NCI-H345 treated with DMSO at 0.1 percent for 48 hours (cell line): ENCODE measurements around the gene KAT8.
"Not testable (repeated sequence)": the region's sequence is repeated elsewhere in the genome, so short reads cannot be mapped to it uniquely, and the experiment has no call there.

Experiments
- DNase-seq: peaks from one replicate; lab custom pipeline; 2025; ENCODE audit not compliant: unreplicated experiment; lab: John Stamatoyannopoulos, UW

The KAT8 gene

DNA sequence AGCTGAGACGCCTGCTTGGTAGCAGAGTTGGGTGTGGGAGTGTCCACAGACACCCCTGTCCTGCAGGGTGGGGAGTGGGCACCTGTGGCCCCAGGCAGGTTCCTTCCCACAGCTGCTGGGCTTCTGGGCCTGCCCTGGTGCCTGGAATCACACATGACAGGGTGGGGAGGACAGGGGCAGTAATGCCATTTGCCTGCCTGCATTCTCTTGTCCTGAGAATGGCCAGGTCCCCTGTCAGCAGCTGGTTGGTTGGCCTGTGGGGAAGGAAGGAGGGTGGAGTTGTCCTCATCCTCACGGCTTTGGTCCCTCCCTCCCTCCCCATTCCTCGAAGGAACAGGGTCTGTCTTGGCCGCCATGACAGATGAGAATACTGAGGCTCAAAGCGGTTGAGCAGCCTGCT is 33.9 kb upstream of the KAT8 start:
- no peak for DNase-seq

DNA sequence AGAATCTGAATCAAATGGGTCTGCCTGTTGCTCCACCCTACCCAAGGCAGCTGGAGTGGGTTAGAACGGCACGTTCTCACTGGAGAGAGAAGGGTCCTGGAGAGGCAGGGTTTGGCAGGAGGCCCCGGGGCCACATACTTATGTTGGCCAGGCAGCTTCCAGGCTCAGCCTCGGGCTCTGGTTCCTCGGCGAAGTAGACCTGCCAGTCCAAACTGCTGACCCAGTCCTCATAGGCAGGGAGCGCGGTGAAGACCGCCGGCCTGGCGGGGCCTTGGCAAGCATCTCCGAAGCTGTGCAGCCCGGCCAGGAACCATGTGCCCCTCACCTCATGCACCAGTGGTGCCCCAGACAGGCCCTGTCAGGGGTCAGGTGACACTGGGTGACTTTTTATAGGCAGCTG is 33.5 kb upstream of the KAT8 start:
- DNase-seq: no peak

DNA sequence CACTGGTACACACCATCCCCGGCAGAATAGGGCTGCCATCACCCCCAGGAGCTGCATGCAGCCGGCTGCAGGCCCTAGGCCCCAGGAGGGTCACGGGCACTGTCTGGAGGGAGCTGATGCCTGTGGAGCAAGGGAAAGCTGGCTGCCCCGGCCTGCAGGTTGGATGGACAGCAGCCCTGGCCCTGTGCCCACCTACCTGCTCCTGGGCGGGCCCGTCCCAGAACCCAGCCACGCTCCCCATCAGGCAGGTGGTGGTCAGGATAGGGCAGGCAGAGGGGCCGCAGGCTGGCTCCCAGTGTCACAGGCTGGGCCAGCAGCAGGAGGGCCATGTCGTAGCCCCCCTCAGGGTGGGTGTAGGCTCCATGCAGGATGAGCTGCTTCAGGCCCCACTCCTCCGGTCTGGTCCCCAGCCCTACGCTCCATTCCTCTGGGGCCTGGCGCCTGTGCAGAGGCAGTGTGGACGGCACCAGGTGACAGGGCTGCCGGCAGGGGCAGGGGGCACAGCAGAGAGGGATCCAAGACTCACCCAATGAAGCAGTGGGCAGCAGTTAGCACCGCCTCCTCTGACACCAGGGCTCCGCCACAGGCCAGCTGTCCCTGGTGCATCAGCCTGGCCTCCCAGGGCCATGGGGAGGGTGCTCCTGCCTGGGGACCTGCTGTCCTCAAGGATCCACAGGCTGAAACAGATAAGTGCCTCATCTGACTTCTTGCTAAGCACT is 32.7 kb upstream of the KAT8 start:
- DNase-seq: no peak

DNA sequence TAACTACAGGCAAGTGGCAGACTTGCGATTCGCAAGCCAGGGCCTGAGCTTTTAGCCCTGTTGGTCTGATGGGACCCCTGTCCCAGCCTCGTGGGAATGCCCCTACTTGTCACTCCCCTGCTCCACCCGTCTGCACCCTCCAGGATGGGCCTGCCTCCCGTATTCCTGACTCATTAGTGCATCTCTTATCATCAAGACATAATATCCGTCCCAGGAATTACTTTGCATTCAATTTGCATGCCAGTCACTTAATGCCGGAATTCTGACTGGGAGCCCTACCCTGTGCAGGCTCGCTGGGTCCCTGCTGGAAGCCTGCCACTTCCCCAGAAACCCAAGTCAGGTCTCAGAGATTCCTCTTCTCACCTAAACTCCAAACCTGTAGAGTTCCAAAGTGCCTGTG is 32.1 kb upstream of the KAT8 start:
- no peak for DNase-seq

DNA sequence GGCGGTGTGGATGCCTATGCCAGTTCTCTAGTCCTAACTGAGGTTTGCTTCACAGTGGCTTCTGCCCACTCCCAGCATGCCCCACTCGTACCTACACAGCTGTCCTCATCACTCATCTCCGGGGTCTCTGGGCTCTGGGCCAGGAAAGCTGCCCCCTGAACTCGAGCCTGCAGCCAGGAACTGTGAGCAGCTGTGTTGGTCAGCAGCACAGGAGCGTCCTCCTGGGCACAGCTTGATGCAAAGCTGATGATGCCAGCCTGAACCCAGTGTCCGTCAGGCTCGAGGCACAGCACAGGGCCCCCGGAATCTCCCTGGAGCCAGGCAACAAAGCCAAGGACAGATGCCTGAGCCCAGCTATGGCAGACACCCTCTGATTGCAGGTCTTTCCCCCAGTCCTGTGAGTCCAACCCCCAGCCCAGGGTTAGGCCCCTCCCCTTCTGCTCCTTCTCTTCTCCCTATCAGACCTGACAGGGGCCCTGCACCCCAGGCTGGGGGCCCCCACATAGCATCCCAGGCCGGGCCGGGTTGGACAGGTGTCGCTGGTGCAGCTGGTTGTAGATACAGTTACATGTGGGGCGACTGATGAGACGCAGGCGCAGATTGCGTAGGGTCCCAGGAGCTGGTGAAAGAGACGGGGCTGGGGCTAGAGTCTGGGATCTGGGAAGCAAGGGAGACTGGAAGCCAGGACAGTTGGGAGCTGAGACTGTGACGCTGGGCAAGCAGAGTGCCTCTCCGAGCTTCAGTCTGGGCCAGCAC is 31.4 kb upstream of the KAT8 start:
- no peak for DNase-seq

DNA sequence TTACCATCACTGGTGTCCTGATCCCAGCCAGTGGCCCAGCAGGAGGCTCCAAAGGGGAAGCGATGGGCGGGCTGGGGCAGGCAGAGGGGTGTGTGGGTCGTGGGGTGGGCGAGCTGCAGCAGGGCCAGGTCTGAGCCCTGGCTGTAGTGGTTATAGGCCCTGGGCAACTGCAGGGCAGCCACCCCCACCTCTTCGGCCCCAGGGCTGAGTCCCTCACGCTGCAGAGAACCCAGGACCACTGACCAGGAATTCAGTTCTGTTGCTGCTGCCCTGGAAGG is 30.9 kb upstream of the KAT8 start:
- no peak for DNase-seq

DNA sequence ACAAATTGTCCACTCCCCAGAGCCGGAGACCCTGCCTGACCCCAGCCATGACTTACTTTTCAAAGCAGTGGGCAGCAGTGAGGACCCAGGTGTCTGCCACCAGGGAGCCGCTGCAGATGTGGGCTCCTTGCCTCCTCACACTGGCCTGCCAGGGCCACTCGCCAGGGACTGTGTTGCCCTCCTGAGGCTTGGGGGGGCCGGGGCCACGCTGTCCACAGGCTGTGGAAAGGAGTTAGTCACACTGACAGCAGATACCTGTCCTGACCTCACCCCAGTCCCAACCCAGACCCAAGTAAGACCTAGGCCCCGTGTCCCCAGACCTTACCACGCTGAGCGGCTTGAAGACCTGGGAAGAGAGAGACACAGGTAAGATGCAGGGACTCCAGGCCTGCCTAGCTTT is 30.0 kb upstream of the KAT8 start:
- DNase-seq: no peak

DNA sequence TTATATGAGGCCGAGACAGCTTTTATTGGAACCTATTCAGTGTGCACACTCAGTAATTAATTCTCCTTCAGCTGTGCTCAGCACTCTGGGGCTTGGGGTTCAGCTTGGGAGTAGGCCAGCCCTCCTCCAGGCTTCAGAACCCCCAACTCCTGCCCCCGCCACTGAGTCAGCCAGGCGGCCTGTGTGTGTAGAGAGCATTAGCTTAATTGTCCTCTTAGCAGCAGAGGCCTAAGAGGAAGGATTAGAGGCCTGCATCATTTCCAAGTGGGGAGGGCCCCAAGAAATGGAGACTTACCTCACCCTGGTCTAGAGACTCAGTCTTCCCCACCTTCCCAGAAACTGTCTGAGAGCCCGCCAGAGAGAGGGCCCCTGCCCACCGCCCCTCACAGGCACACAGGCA is 29.5 kb upstream of the KAT8 start:
- DNase-seq: no peak

DNA sequence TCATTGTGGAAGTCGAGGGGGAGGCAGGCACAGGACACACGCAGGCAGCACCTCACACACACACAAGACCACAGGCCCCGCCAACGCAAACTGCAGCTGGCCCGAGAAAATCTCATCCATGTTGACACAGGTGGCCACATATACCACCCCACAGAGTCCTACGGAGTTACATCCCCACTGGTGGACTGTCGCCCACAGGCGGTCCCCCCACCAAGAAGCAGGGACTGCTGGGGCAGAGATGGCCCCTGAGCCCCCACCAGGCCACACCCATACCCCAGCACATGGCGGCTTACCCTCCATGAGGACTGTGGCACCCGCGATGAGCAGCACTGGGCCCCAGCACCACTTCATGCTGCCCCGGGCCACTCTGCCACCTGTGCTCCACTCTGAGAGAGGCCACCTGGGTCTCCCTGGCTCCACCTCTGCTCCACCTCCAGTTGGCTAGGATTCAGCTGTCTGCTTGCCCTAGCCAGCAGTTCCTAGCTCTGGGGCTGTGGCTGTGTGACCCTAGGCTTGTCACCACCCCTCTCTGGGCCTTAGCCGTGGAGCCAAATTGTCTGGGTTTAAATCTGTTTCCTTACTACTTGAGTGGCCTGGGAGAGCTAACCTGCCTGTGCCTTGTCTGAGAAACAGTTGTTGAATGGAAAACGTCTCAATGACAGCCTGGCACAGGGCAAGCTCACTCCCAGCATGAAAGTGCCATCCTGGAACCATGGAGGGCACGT is 28.8 kb upstream of the KAT8 start, which contains the start of gene PRSS53:
PRSS53 (minus strand) TSS at position 485 of the 725 bp plus-strand sequence; CDS start at position 351, 134 bp downstream.
- DNase-seq: no peak

DNA sequence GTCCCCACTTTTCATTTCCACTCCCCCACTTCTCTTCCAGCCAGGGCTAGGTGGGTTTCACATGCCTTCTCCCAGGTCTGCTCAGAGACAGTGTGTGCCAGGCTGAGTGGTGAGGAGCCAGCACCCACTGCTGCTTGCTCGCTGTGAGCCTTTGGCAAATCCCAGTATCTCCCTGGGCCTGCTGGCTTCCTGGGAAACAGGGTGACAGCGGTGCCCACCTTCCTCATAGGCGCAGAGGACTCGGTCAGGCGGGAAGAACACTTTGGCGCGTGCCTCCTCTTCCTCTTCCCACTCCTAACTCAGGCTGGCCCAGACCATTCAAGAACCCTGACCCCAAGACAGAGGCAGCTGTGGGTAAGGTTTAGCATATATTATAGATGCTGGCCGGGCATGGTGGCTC is 28.3 kb upstream of the KAT8 start:
- no peak for DNase-seq

DNA sequence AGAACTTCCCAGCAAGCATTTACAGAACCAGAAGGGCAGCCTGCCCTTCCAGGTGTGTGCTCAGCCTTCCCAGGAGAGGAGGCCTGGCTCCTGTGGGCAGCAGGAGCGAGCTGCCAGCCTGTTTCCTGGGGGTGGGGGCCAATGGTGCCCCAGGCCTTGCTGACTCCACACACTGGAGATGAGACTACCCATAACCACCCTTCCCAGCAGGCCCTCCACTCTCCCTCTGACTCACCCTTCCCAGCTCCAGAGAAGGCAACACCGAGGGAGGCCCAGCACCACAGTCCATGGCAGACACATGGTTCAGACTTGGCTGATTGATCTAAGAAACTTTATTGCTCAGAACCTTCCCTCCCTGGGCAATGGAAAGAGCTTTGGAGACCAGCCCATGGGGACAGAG is 26.9 kb upstream of the KAT8 start:
- no peak for DNase-seq

DNA sequence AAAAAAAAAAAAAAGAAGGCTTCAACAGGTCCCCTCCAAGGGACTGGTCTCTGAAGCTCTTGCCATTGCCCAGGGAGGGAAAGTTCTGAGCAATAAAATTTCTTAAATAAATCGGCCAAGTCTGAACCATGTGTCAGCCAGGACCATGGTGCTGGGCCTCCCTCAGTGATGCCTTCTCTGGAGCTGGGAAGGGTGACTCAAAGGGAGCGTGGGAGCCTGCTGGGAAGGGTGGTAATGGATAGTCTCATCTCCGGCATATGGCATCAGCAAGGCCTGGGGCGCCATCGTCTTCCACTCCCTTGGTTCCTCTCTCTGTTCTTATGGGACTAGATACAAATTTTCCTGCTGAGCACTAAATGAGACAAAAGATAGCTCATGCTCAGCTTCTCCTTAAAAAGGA is 25.1 kb upstream of the KAT8 start:
- DNase-seq: no peak

DNA sequence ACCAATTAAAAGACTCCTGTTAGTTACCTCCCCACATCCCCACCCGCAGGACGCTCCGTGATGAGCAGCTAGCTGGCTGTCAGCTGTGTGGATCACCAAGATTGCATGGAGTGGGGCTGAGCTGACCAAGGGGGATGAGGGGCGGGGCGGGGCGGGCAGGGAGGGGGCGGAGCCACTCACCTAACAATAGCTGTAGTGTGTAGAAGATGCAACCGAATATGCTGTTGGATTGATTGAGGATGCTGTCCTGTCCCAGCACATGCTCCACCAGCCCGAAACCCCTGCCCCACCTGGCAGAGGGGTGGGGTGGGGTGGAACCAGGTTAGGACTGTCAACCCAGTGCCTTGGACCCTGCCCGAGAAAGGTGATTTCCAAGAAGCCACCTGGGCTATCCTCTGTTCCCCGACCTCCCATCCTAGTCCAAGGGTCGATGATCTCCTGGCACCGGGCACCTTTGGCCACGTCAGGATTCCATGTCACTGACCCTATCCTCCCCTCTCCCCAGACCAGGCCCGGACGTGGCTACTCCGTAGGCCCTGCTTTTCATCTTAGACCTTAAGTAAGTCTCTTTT is 24.2 kb upstream of the KAT8 start:
- DNase-seq: no peak

DNA sequence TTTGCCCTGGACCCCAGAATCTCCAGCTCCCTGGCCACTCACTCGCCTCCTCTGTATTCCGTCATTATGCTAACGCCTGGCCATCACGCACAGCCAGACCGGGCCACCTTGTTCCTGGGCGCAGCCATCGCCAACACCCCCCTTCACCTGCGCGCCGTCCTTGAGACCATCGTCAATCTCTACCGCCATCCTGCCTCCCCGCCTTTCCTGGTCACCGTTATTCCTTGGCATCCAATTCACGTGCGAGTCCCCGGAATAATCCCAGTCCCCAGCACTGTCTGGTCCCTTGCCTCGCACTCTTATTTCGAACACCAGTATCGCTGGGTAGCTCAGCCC is 23.4 kb upstream of the KAT8 start:
- no peak for DNase-seq

DNA sequence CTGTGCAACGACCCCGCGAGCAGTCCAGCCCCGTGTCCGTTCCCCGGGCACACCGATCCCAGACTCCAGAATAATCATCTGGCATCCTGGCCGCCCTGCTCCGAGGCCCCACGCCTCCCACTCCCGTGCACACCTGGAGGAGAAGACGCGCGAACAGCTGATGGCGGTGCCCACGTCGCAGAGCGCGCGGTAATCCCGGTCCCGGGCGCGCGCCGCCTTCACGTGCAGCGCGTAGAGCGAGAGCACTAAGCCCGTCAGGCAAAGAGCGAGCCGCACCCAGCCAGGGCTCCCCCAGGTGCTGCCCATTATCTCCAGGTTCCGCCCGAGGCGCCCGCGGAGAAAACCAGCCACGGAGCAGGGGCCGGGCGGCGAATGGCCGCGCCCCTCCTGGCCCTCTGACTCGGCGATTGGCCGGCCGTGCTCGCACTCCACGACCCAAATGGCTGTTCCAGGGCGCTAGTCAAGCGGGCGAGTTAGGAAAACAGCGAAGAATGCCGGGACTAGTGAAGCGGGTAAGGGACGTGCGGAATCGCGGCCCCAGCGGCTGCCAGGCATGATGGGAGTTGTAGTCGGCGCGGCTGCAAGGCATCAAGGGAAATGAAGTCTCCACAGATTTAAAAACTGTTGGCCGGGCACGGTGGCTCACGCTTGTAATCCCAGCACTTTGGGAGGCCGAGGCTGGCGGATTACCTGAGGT is 22.9 kb upstream of the KAT8 start, which contains the start of gene VKORC1:
VKORC1 (minus strand) TSS at position 374 of the 697 bp plus-strand sequence; CDS start at position 306, 68 bp downstream.
- DNase-seq: peak; percentile 99

DNA sequence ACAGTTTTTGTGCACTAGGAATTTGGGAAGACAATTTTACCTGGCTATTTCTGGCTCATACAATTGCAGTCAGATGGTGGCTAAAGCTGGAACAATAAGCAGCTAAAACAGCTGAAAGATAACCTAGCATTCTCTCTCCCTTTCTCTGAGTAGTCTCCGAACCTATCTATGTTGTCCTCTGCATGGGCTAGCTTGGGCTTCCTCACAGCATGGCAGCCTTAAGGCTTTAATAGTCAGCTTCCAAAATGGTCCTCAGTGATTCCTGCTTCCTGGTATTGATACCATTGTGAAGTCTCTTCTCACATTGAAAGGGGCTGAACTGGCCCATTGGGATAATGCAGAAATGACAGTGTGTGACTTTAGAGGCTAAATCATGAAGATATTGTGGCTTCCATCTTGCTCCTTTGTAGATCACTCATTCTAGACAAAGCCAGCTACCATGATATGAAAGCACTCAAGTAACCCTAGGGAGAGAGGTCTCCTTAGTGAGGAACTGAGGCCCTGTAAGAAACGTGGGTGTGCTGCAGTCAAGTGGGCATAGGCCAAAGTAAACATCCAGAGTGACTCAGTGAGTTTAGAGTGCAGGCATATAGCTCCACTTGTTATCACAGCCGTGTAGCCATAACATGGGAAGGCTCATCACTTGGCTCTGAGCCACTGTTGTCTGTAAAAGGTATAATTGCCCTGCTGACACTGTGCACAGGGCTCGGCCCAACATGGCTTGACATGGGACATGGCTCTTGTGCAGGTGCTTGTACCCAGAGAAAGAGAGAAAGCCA is 17.4 kb upstream of the KAT8 start:
- no peak for DNase-seq

DNA sequence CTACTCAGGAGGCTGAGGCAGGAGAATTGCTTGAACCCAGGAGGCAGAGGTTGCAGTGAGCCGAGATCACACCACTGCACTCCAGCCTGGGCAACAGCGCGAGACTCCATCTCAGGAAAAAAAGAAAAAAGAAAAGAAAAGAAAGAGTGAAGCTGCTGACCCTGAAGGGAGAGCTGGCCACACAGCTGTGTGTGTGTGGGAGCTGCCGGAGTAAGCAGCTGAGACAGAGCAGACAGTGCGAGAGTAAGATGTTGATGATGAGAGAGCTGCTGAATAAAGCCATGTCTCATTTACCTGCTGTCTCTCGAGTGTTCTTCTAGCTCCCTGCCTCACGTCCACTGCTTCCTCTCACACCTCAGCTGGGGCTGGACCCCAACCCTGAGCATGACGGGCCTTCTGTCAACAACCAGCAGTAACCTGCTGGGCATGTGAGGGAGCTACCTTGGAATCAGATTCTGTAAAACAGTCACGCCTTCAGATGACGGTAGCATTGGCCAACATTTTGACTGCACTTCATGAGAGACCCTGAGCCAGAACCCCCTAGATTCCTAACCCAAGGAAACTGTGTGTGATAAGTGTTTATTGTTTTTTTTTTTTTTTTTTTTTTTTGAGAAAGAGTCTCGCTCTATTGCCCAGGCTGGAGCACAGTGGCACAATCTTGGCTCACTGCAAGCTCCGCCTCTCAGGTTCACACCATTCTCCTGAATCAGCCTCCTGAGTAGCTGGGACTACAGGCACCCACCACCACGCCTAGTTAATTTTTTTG is 16.4 kb upstream of the KAT8 start:
- not testable (repeated sequence) for DNase-seq

DNA sequence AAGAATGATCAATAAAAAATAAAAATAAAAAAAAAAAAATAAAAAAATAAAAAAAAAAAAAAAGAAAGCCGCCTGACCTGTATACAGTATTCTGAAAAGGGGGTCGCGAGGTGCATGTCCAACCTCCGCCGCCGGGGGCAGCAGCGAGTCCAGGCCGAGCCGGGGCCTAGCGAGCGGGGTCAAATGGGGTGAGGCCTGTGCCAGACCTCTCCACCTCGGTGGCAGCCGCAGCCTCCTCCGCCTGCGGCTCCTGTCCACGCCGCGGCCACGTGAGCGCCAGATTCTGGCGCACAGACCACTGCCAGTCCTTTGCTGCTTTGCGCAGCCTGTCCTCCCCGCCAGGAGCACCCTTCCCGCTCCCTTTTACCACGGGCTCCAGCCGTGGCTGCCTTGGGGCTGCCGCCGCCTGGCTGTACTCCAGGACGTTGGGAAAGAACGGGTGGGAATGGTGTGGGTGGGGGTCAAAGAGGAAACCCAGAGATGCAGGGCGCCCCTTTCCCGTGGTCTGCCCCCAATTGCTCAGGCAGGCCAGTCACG is 11.7 kb upstream of the KAT8 start:
- peak; percentile 23 for DNase-seq
